Activated CD8-positive, alpha-beta memory T cell treated with anti-CD3 and anti-CD28 coated beads, Interleukin-2, amount 50 U/mL, for 48 hours (primary cell): ENCODE results near the gene RRAGB.
"Not testable (repeated sequence)": the region's sequence is repeated elsewhere in the genome, so short reads cannot be mapped to it uniquely, and the experiment has no call there.

Experiments
- DNase-seq: peaks from one replicate; pipeline ENCODE4 v3.0.0-alpha.2; 2020

The RRAGB gene

GRCh38 chrX:55774419-55774818 is 56.9 kb downstream of the RRAGB start:
- DNase-seq, result not testable (repeated sequence)

DNA sequence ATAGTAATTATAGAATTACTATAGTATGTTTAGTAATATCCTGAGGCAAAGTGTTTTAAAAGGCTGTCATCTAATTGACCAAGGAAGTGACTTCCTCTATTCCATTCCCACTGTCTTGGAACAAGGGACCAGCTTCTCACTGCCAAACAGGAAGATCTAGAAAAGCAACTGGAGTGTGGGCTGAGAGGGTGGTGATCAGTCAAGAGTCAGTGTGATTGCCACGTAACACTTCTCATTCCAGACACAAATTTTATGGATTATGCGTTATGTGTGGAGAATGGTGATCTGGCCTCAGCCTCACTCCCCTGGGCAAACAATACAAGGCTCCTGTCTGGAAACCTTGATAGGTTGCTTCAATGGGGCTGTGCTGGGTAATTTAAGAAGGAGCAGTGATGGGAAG is 60.0 kb downstream of the RRAGB start:
- no peak for DNase-seq

DNA sequence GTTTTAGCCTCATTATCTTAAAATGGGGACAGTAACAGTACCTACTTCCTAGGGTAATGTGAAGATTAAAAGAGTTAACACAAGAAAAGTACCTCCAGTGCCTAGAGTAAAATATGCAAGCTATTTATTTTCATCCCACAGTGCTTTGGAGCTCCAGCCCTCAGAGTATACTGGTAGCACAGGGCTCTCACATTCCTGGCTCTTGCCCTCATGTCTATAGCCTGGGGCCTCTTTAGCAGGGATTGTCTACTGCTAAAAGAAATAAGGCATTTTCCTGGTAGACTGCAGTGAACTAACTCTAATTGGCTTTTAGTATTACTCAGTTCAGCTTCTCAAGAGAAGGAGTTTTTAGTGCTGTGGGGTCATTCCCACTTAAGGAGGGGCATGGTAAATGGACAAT is 60.8 kb downstream of the RRAGB start:
- DNase-seq, result no peak

DNA sequence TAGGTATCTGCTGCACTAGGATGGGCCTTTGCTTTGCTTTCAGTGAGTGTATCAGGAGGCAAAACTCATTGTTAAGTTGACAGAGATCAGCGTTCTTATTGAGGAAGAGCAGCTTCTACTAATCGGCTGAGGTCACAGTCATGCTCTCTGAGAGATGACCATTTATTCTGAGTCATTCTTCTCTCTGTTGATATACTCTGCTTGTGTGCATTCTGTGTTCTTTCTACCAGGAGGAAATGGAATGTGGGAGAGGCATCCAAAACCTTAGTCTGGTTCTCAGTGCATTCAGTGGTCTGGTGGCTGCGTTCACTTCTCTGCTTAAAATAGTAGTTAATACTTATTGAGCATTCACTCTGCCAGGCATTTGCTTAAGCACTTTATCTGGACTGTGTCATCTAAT is 66.2 kb downstream of the RRAGB start:
- no peak for DNase-seq

DNA sequence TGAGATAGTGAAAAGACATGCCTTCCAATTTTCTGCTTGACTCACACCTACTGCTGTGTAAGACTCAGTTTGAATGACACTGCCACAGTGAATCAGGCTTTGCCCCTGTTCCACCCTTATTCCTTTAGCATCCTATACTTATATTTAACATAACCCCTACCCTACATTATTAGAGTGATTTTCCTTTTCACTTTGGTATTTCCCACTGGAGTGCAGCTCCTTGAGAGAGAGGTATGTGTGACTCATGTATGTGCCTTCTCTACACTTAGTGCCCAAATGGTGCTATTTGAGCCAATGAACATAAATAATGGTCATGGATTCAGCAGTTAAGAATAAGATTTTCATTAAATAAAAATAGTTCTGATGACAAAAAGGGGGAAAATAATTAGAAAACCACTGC is 69.5 kb downstream of the RRAGB start:
- DNase-seq, result no peak

DNA sequence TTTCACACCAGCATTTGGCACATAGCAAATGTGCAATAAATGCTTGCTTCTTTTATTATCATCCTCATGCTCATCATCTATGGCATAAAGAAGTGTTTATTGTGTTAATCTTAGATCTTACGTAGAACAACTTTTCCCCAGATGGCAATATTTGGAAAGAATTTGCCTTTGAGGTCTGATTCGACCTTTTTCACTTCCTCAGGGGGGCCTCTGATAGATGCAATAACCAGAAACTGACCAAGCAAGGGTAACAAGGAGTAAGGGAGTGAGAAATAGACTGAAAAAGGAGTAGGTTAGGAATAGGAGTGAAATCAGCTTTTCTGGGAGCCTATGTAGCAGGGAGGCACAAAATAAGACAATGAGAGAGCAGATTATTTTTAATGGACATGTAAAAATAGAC is 70.2 kb downstream of the RRAGB start:
- DNase-seq, result no peak

DNA sequence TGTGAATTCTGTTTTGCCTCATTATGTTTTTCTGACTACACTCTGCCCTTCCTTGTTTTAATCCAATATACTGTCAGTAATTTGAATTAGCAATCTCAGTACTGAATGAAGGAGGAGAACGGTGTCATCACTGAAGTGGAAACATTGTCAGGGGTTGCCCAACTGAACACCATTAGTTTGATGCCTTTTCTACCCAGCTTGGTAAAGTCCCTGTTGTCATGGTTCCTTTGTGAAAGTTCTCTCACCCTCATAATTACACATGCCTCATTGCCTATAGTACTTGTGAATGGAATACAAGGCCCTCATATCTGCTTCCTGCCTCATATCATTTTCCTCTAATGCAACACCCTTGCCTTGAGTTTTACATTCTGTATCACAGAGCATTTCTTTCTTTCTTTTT is 76.9 kb downstream of the RRAGB start:
- DNase-seq, result no peak

GRCh38 chrX:55796496-55796895 is 78.9 kb downstream of the RRAGB start:
- DNase-seq, result no peak

GRCh38 chrX:55801811-55802210 is 84.3 kb downstream of the RRAGB start:
- no peak for DNase-seq
